CD1c-positive myeloid dendritic cell (primary cell): ENCODE results near the gene RWDD2A.

Experiments used
- DNase-seq: peaks from one replicate; pipeline ENCODE4 v3.0.0-alpha.2; 2016; ENCODE audit errors: extremely low spot score

RWDD2A gene

GRCh38 chr6:83198486-83199172, 5.5 kb downstream of the RWDD2A start:
- no peak for DNase-seq

- DNase-seq = no peak
These were observed 6.2 kb downstream of the RWDD2A start for GRCh38 chr6:83199173-83199862.

GRCh38 chr6:83199863-83200225, 6.7 kb downstream of the RWDD2A start:
- no peak for DNase-seq

- no peak for DNase-seq
These were observed 8.9 kb downstream of the RWDD2A start for GRCh38 chr6:83202031-83202430.

GRCh38 chr6:83215131-83216047, 22.2 kb downstream of the RWDD2A start:
- DNase-seq = peak; percentile 56

GRCh38 chr6:83216806-83217205, 23.6 kb downstream of the RWDD2A start:
- DNase-seq = no peak

GRCh38 chr6:83218646-83219045, 25.5 kb downstream of the RWDD2A start:
- no peak for DNase-seq

- DNase-seq = no peak
These were observed 27.0 kb downstream of the RWDD2A start for GRCh38 chr6:83220121-83220520.

- no peak for DNase-seq
These were observed 28.1 kb downstream of the RWDD2A start for GRCh38 chr6:83221276-83221675.

GRCh38 chr6:83221889-83222479, 28.8 kb downstream of the RWDD2A start:
- peak; percentile 51 for DNase-seq

- DNase-seq = no peak
These were observed 33.4 kb downstream of the RWDD2A start for GRCh38 chr6:83226517-83226916.

GRCh38 chr6:83231146-83231545, 38.0 kb downstream of the RWDD2A start:
- DNase-seq = no peak

GRCh38 chr6:83247471-83247870, 54.3 kb downstream of the RWDD2A start:
- DNase-seq = no peak
